C4-2B (cell line): ENCODE measurements around the gene TAF4B.

Experiments used
- H3K27ac ChIP-seq: fragments of 450-650 bp; 2 replicates; pipeline ENCODE4 v1.5.1; 2017
- CTCF ChIP-seq: fragments of 450-650 bp; conservative IDR thresholded peaks from 2 replicates; pipeline ENCODE4 v1.5.1; 2017; ENCODE audit warnings: mild to moderate bottlenecking
- ZFX ChIP-seq: fragments of 450-650 bp; IDR thresholded peaks from 2 replicates; pipeline ENCODE4 v1.6.1; 2017

The TAF4B gene

GRCh38 chr18:26405190-26405801 is 179.1 kb downstream of the TAF4B start:
- no peak for TF ChIP-seq ZFX
- peak; percentile 21 for TF ChIP-seq CTCF

GRCh38 chr18:26406324-26406723 is 180.1 kb downstream of the TAF4B start:
- no peak for TF ChIP-seq CTCF
- no peak for TF ChIP-seq ZFX
- H3K27ac ChIP-seq: no peak overlapping the region

More at GRCh38 chr18:26405190-26405801, 179.1 kb downstream of the TAF4B start:
- H3K27ac ChIP-seq: no peak overlapping the region

- no peak for TF ChIP-seq ZFX
- H3K27ac ChIP-seq: no peak overlapping the region
Measured at GRCh38 chr18:26406854-26407517, 180.7 kb downstream of the TAF4B start.

- TF ChIP-seq CTCF (no peak), ZFX (no peak)
- no peak overlapping the region for H3K27ac ChIP-seq
Measured at GRCh38 chr18:26407736-26408601, 181.7 kb downstream of the TAF4B start.

GRCh38 chr18:26409091-26409490 is 182.8 kb downstream of the TAF4B start:
- TF ChIP-seq CTCF: no peak
- no peak for TF ChIP-seq ZFX
- no peak overlapping the region for H3K27ac ChIP-seq

- TF ChIP-seq ZFX: no peak
- no peak for TF ChIP-seq CTCF
- H3K27ac ChIP-seq: no peak overlapping the region
Measured at GRCh38 chr18:26414901-26415440, 188.7 kb downstream of the TAF4B start.

GRCh38 chr18:26415631-26416030 is 189.4 kb downstream of the TAF4B start:
- no peak for TF ChIP-seq CTCF
- no peak for TF ChIP-seq ZFX
- no peak overlapping the region for H3K27ac ChIP-seq
